Measurements from ENCODE around the gene CIDEB.

The CIDEB gene

GRCh38 chr14:24258548-24259265 lies 49.1 kb downstream of the CIDEB start:
- TF ChIP-seq POLR2A (IDR thresholded peaks at IDR 0.05; ENCODE audit: low read depth, low read length) (no peak), PAX5 (IDR thresholded peaks at IDR 0.05; ENCODE audit: insufficient read depth, low read length, severe bottlenecking) (no peak), POU2F2 (IDR thresholded peaks at IDR 0.05; ENCODE audit: low read depth, low read length) (no peak), TAF1 (IDR thresholded peaks at IDR 0.05; ENCODE audit: low read depth, low read length) (no peak), POLR2AphosphoS5 (IDR thresholded peaks at IDR 0.05; ENCODE audit: low read depth, low read length) (no peak)
- DNase-seq (ENCODE audit: insufficient read length, low spot score) (no peak), FAIRE-seq (no peak)

GRCh38 chr14:24258119-24258518 lies 49.7 kb downstream of the CIDEB start:
- TF ChIP-seq SPI1 (IDR thresholded peaks at IDR 0.05; ENCODE audit: low read depth, low read length) (no peak), POLR2AphosphoS5 (IDR thresholded peaks at IDR 0.05; ENCODE audit: low read depth, low read length) (no peak), TAF1 (IDR thresholded peaks at IDR 0.05; ENCODE audit: low read depth, low read length) (no peak), PAX5 (IDR thresholded peaks at IDR 0.05; ENCODE audit: insufficient read depth, low read length, severe bottlenecking) (no peak), POU2F2 (IDR thresholded peaks at IDR 0.05; ENCODE audit: low read depth, low read length) (no peak), POLR2A (IDR thresholded peaks at IDR 0.05; ENCODE audit: low read depth, low read length) (no peak)
- no peak for DNase-seq (ENCODE audit: insufficient read length, low spot score)
- FAIRE-seq = no peak

DNA sequence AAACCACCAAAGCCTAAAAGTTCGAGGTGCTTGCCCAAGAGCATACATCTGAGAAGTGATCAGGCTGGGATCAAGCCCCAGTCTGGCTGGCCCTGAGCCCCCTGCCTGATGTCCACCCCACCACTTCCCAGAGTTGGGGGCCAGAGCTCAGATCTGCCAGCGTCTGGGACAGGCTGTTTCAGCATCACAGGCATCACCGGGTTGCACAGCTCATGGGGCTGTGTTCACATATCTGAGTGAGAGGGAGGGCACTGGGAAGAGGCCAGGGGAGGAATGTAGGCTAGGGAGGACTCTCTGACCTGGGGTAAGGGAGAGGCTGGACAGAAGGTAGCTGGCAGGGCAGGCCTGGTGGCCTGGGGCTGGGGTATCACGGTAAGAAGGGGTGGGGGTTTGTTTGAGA lies 50.8 kb downstream of the CIDEB start:
- TF ChIP-seq POLR2A (IDR thresholded peaks at IDR 0.05; ENCODE audit: low read depth, low read length) = no peak
- TF ChIP-seq POLR2AphosphoS5 (IDR thresholded peaks at IDR 0.05; ENCODE audit: low read depth, low read length) = no peak
- no peak for TF ChIP-seq SPI1 (IDR thresholded peaks at IDR 0.05; ENCODE audit: low read depth, low read length)
- no peak for TF ChIP-seq PAX5 (IDR thresholded peaks at IDR 0.05; ENCODE audit: insufficient read depth, low read length, severe bottlenecking)
- TF ChIP-seq POU2F2 (IDR thresholded peaks at IDR 0.05; ENCODE audit: low read depth, low read length) = no peak
- no peak for TF ChIP-seq TAF1 (IDR thresholded peaks at IDR 0.05; ENCODE audit: low read depth, low read length)
- no peak for DNase-seq (ENCODE audit: insufficient read length, low spot score)

DNA sequence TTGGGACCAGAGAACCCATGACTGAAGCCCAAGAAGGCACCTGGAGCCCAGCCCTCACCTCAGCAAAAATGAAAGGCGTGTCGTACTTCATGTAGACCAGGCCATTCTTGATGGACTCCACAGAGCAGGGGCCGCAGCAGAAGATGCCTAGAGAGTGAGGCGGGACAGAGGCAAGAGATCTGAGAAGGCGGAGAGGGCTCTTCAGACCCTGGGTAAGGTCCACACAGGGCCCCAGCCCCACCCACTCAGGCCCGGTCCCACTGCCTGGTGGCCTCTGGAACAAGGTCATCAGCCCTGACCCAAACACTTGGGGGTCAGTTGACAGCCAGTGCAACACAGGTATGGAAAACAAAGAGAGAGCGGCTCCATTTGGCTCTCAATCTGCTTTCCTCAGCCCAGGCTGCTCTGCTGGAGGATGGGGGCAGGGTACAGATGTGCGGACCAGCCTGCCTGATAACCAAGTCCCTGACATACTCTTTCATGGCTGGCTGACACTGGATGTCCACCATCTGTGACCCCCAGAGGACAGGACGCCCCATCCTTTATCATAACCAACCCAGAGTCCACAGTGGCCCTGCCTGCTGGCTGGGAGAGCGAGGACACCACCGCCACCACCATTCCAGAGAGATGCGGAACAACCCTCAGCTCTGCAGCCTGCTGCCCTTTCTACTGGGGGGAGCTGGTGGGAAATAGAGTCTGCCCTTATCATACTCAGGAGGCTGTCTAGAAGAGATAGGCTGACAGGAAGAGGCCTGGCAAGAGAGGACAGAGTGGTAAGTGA lies 51.7 kb downstream of the CIDEB start:
- TF ChIP-seq POLR2AphosphoS5 (IDR thresholded peaks at IDR 0.05; ENCODE audit: low read depth, low read length) (no peak), POU2F2 (IDR thresholded peaks at IDR 0.05; ENCODE audit: low read depth, low read length) (no peak), POLR2A (IDR thresholded peaks at IDR 0.05; ENCODE audit: low read depth, low read length) (no peak), SPI1 (IDR thresholded peaks at IDR 0.05; ENCODE audit: low read depth, low read length) (no peak)
- no peak for FAIRE-seq
- DNase-seq (ENCODE audit: insufficient read length, low spot score) = no peak

More for the DNA sequence above, 50.8 kb downstream of the CIDEB start:
- no peak for FAIRE-seq

GRCh38 chr14:24255438-24255837 lies 52.3 kb downstream of the CIDEB start:
- DNase-seq (ENCODE audit: insufficient read length, low spot score) = no peak
- TF ChIP-seq SPI1 (IDR thresholded peaks at IDR 0.05; ENCODE audit: low read depth, low read length) (no peak), POU2F2 (IDR thresholded peaks at IDR 0.05; ENCODE audit: low read depth, low read length) (no peak), POLR2AphosphoS5 (IDR thresholded peaks at IDR 0.05; ENCODE audit: low read depth, low read length) (no peak), PAX5 (IDR thresholded peaks at IDR 0.05; ENCODE audit: insufficient read depth, low read length, severe bottlenecking) (no peak), TAF1 (IDR thresholded peaks at IDR 0.05; ENCODE audit: low read depth, low read length) (no peak), POLR2A (IDR thresholded peaks at IDR 0.05; ENCODE audit: low read depth, low read length) (no peak)
- FAIRE-seq = no peak
